Smooth muscle cell of the brain vasculature (primary cell): ENCODE data around the gene GRID1.

Experiments
- DNase-seq: peaks from one replicate; pipeline ENCODE4 v3.0.0-alpha.2; 2012; ENCODE audit warnings: low read depth, low spot score

Gene GRID1

GRCh38 chr10:86230557-86231180 lies 135.9 kb downstream of the GRID1 start:
- no peak for DNase-seq

DNA sequence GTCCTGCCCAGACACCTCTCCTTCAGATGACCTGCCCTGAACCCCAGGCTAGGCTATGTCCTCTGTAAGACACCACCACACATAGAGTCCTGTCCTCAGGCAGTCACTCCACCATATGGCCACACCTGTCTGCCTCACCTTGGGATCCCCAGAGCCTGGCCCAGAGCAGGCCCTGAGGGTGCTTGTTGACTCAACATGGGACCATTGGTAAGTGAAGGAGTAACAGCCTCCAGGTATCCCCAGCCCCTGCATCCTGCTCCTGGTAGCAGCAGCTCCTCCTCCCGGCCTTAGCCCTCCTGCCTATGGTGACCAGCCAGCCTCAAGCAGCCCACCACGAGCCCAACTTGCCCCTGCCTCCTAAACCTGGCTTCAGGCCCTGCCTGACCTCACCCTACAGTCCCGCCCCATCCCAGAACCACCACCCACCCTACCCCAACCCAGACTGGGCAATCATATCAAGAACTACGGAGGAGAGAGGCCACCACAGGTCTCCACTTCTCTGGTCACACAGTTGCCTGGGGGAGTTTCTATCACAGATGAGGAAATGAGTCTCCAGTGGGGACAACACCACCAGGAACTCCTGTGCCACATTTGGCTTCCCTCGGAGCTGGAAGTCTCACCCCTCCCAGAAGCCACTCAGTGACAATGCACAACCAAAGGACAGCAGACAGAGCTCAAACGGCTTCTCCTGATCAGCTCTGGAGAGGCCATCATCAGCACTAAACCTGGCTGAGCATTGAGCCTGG lies 136.6 kb downstream of the GRID1 start:
- no peak for DNase-seq

DNA sequence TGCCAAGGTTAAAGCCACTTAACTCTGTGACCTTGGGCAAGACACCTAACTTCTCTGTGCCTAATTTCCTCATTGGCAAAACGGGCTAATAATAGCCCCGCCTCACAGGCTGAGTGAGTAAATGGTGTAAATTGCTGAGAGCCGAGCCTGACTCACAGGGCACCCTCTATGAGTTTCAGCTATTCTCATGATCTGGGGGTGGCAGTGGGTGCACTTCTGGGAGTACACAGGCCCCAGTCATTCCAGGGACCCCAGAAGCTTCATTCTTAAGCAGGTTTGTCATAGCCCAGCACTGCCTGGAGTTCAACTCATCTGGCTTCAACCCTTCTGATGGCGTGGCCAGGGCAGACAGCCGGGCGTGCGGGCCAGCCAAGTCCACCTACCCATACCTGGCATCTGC lies 137.2 kb downstream of the GRID1 start:
- no peak for DNase-seq

DNA sequence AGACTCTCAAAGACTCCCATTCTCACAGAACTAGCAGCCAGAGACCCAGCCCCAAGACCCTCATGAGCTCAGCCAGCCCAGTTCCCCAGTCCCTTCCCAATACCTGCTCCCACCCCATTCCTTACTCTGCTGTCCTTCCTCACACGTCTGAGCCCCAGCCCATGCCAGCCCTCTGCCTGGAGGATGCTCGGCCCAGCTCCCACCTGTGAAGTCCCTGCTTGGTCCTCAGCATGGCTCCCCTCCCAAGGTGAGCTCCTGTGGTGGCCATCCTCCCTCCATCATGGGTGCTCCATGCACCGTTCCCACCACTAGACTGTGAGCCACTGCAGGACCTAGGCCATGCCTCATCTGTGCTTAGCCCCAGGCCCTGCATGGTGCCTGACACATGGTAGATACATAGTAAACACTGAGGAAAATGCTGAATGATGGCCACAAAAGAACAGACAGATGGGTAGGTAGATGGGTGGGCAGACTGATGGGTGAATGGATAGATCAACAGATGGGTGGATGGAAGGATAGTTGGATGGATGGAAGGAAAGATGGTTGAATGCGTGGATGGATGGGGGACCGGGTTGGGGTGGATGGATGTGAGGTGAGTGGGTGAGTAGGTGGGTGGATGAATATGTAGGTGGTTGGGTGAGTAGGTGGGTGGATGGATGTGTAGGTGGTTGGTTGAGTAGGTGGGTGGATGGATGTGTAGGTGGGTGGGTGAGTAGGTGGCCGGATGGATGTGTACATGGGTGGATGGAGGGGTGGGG lies 138.9 kb downstream of the GRID1 start:
- no peak for DNase-seq

- no peak for DNase-seq
Measured at GRCh38 chr10:86226781-86227201, 139.8 kb downstream of the GRID1 start.

- DNase-seq: no peak
Measured at GRCh38 chr10:86226016-86226415, 140.6 kb downstream of the GRID1 start.

GRCh38 chr10:86225103-86225782 lies 141.4 kb downstream of the GRID1 start:
- no peak for DNase-seq

- no peak for DNase-seq
Measured at GRCh38 chr10:86224354-86225102, 142.1 kb downstream of the GRID1 start.

- no peak for DNase-seq
Measured at GRCh38 chr10:86223256-86223655, 143.3 kb downstream of the GRID1 start.

DNA sequence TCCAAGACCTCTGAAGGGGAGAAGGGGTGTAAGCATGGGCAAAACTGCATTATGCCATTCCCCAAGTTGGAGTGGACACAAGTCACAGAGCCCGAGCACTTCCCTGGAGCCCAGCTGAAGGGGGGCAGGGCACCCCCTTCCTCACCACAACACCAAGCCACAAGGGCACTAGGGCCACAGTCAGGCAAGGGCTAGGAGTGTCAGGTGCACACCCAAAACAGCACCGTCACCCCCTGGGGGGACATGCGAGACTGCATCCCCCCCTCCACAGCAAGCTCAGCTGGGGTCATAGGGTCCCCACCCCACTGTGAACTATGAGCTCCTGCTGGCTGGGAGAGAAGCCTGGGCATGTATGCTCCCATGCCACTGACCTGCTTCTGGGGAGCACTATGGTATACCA lies 143.9 kb downstream of the GRID1 start:
- DNase-seq: no peak

GRCh38 chr10:86222336-86222650 lies 144.3 kb downstream of the GRID1 start:
- no peak for DNase-seq

- no peak for DNase-seq
Measured at GRCh38 chr10:86221442-86222335, 144.9 kb downstream of the GRID1 start.

- DNase-seq: no peak
Measured at GRCh38 chr10:86220626-86221025, 146.0 kb downstream of the GRID1 start.

GRCh38 chr10:86219271-86219670 lies 147.3 kb downstream of the GRID1 start:
- DNase-seq: no peak

- no peak for DNase-seq
Measured at GRCh38 chr10:86218842-86219241, 147.8 kb downstream of the GRID1 start.

DNA sequence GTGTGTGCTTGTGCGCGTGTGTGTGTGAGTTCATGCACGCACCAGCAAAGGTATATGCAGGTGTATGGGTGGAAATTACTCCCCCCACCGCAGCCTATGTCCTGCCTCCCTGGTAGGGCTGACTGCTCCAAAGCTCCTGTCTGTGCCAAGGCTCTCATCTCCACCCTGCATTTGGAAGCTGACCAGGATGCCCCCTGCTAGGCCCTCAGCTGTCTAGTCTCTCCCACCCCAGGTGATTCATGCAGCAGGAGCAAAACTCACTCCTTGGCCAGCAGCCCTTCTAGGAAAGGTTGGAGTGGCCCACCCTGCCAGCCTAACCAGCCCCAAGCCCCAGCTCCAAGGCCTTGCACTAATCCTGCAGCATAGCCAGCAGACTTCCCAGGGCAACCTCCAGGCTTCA lies 148.4 kb downstream of the GRID1 start:
- no peak for DNase-seq

DNA sequence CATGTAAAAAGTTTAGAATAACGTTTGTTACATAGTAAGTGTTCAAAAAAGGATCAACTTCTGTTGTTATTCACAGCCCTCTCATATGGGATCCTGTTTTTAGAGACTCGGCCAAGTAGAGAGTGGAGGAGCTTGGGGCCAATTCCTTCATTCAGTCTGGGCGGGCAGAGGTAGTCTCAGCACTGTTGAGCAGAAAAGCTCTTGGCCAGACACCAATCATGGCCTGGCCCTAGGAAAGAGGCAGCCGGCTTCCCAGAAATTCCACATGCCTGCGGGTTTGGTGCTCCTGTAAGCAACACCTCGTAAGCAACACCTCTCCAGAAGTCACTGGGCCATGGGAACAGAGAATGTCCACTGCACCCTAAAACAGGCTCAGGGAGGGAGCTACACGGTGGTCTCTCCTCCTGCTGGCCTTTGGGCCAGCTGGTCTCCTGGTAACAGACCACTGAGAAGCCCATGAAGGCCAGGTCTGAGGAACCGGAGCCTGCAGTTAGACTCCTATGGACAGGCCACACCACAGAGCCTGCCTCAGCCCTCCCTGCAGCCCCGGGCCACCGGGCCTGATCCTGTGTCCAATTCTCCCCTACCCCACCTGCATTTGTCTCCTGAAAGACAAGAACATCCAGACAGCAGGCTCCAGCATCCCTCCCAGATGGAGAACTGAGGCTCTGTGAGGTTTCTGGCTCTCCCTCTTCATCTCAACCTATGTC lies 149.1 kb downstream of the GRID1 start:
- DNase-seq: no peak

- no peak for DNase-seq
Measured at GRCh38 chr10:86216886-86217285, 149.7 kb downstream of the GRID1 start.

DNA sequence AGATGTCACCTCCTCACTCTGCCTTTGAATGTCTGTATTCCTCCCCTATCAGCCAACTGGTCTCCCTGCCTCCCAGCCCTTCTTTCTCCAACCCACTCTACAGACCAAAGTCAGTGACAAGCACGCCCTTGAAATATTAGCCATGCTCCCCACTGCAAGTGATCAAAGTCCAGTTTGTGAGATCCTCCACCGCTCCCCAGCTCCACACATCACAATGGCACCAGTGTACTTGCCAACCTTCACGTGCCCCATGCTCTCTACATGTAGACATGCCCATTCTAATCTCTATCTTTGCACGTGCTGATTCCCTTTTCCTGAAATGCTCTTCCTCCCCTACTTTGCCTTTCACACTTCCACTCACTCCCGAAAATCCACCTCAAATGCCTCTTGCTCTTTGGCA lies 150.9 kb downstream of the GRID1 start:
- no peak for DNase-seq

DNA sequence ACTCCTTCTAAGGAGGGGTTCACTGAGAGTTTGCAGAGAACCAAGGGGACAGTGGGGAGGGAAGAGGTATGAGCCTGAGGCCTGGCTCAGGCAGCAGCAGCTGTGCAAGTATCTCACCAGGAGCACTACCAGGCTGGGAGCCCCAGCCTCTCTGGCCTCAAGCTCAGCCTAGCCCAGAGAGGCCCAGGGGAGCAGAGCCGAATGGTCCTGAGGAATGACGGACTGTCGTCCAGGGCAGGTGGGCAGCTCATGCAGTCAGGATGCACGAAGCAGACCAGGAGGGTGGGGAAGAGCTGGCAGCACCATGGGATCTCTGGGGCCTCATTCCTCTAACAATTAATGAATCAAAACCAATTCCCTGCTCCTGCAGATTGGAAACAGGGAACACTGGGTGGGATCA lies 151.5 kb downstream of the GRID1 start:
- no peak for DNase-seq
